ENCODE measurements around the gene PDLIM7.

The PDLIM7 gene

DNA sequence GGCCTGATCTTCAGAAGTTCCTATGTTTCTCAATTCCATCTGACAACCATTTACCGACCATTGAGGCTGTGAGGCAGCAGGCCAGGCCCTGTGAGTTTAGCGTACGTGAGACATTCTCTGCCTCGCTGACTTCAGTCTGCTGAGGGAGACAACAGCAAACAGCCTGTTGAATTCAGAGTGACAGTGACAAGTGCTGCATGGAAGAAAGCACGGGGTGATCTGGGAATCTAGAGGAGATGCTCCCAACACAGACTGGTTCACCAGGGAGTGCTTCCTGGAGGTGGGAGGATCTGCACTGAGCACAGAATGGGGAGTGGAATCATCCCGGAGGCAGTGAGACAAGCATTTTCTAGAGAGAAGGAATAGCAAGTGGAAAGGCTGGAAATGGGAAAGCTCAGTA, 29.4 kb upstream of the PDLIM7 start:
- TF ChIP-seq FOXP2 (optimal IDR thresholded peaks at IDR 0.05; ENCODE audit: borderline replicate concordance, extremely low read depth, extremely low read length, insufficient read depth) = no peak
- no peak for TF ChIP-seq TAF1 (IDR thresholded peaks at IDR 0.05; ENCODE audit: borderline replicate concordance, insufficient read depth, low read length)
- TF ChIP-seq, protein P1, sequence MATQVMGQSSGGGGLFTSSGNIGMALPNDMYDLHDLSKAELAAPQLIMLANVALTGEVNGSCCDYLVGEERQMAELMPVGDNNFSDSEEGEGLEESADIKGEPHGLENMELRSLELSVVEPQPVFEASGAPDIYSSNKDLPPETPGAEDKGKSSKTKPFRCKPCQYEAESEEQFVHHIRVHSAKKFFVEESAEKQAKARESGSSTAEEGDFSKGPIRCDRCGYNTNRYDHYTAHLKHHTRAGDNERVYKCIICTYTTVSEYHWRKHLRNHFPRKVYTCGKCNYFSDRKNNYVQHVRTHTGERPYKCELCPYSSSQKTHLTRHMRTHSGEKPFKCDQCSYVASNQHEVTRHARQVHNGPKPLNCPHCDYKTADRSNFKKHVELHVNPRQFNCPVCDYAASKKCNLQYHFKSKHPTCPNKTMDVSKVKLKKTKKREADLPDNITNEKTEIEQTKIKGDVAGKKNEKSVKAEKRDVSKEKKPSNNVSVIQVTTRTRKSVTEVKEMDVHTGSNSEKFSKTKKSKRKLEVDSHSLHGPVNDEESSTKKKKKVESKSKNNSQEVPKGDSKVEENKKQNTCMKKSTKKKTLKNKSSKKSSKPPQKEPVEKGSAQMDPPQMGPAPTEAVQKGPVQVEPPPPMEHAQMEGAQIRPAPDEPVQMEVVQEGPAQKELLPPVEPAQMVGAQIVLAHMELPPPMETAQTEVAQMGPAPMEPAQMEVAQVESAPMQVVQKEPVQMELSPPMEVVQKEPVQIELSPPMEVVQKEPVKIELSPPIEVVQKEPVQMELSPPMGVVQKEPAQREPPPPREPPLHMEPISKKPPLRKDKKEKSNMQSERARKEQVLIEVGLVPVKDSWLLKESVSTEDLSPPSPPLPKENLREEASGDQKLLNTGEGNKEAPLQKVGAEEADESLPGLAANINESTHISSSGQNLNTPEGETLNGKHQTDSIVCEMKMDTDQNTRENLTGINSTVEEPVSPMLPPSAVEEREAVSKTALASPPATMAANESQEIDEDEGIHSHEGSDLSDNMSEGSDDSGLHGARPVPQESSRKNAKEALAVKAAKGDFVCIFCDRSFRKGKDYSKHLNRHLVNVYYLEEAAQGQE (IDR thresholded peaks at IDR 0.05; ENCODE audit: insufficient read depth in 1 of 2, low read depth in 2 of 2, low read length in 2 of 2) = no peak
- no peak for TF ChIP-seq SIN3A (IDR thresholded peaks at IDR 0.05; ENCODE audit: borderline replicate concordance, insufficient read depth, low read length)
- no peak for TF ChIP-seq POLR2AphosphoS5 (IDR thresholded peaks at IDR 0.05; ENCODE audit: low read depth, low read length)

DNA sequence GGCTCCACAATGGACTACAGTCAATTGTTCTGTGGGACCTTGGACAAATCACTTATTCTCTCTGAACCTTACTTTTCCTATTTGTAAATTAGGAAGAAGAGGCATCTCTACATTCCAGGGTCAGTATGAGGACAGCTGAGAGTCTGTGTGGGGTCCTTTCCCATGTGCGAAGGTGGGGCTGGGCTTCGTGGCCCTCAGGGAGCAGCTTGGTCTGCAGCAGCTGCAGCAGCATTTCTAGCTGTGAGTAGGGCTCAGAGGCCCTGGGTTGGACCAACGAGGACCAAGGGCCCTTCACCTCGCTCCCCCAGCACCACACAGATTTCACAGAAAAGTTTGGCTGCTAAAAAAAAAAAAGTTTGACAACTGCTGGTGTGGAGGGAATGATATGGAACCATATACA, 28.8 kb upstream of the PDLIM7 start:
- TF ChIP-seq FOXP2 (optimal IDR thresholded peaks at IDR 0.05; ENCODE audit: borderline replicate concordance, extremely low read depth, extremely low read length, insufficient read depth) (no peak), SIN3A (IDR thresholded peaks at IDR 0.05; ENCODE audit: borderline replicate concordance, insufficient read depth, low read length) (no peak), TAF1 (IDR thresholded peaks at IDR 0.05; ENCODE audit: borderline replicate concordance, insufficient read depth, low read length) (no peak), POLR2AphosphoS5 (IDR thresholded peaks at IDR 0.05; ENCODE audit: low read depth, low read length) (no peak)
- TF ChIP-seq, protein P1 (IDR thresholded peaks at IDR 0.05; ENCODE audit: insufficient read depth in 1 of 2, low read depth in 2 of 2, low read length in 2 of 2) = no peak

DNA sequence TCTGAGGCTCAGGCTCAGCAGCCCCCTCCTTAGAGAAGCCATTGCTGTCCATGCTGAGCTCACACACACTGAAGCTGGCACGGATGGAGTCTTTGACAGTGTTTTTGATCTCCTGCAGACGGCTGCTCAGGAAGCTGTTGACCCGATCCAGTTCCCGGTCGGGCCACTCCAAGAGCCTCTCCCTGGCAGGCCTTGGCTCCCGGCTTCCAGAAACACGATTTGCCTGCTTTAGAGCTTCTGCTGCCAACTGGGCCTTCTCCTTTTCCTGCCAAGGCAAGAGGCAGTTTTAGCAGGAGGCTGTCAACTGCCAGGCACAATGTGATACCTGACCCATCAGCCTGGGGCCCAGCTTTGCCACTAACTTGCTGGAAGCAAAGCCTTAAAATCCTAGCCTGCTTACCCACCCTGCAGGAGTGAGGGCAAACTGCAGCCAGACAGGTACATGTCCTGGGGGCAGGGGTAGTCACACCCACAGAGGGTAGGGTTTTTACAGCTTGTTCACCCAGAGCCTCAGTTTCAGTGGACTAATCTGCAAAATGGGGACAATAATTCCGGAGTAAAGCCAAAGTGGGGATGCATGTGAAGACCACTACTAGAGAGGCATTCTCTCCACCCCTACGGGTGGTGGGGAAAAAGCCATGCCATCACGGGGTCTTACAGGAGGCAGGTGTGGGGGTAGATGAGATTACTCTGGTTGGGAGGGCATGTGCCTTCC, 27.7 kb upstream of the PDLIM7 start:
- TF ChIP-seq FOXP2 (optimal IDR thresholded peaks at IDR 0.05; ENCODE audit: borderline replicate concordance, extremely low read depth, extremely low read length, insufficient read depth) (no peak), SIN3A (IDR thresholded peaks at IDR 0.05; ENCODE audit: borderline replicate concordance, insufficient read depth, low read length) (no peak), POLR2AphosphoS5 (IDR thresholded peaks at IDR 0.05; ENCODE audit: low read depth, low read length) (no peak), TAF1 (IDR thresholded peaks at IDR 0.05; ENCODE audit: borderline replicate concordance, insufficient read depth, low read length) (no peak)
- TF ChIP-seq, protein P1 (IDR thresholded peaks at IDR 0.05; ENCODE audit: insufficient read depth in 1 of 2, low read depth in 2 of 2, low read length in 2 of 2) = no peak

DNA sequence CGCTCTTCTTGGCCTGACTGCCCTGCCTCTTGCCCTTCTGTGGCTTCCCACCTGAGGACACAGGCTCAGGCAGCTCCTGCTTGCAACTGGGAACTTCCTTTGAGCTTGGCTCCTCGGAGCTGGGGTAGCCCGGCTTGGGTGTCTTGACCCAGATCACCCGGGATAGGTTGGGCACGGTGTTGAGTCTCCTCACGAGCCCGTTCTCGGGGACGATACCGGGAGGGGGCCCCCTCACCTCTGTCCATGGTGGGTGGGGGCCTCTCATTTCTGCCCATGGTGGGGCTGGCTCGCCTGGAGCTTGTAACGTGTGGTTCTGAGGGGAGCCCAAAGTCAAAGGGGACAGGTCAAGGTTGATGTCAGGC, 27.1 kb upstream of the PDLIM7 start:
- TF ChIP-seq TAF1 (IDR thresholded peaks at IDR 0.05; ENCODE audit: borderline replicate concordance, insufficient read depth, low read length) (no peak), POLR2AphosphoS5 (IDR thresholded peaks at IDR 0.05; ENCODE audit: low read depth, low read length) (no peak), FOXP2 (optimal IDR thresholded peaks at IDR 0.05; ENCODE audit: borderline replicate concordance, extremely low read depth, extremely low read length, insufficient read depth) (no peak), SIN3A (IDR thresholded peaks at IDR 0.05; ENCODE audit: borderline replicate concordance, insufficient read depth, low read length) (no peak)
- TF ChIP-seq, protein P1 (IDR thresholded peaks at IDR 0.05; ENCODE audit: insufficient read depth in 1 of 2, low read depth in 2 of 2, low read length in 2 of 2) = no peak

Data from PFSK-1 (cell line).